Inflammatory macrophage (primary cell): Measurements from ENCODE around the gene KLHL11.
"Not testable (repeated sequence)": the region's sequence is repeated elsewhere in the genome, so short reads cannot be mapped to it uniquely, and the experiment has no call there.

Source experiments
- DNase-seq, 2 donors: peaks; one replicate each; pipeline ENCODE4 v3.0.0-alpha.2; 2020 to 2022

KLHL11 gene

DNA sequence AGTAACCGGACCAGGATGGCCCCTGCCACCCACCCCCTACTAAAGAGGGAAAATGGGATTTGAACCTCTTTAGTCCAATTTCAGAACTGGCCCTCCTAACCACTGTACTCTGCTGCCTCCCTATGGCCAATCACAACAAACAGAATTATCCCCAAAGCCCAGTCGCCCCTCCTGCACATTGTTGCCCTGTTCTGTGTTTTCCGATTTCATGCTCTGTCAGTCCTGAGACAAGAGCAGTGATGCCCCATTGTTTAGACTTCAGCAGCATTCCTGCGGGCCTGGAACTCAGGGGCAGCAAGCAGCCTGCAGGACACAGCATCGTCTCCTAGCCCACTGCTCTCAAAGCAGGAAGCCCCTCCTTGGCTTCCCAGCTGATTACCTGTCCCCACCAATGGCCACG, 20.5 kb upstream of the KLHL11 start:
- DNase-seq, result no peak

DNA sequence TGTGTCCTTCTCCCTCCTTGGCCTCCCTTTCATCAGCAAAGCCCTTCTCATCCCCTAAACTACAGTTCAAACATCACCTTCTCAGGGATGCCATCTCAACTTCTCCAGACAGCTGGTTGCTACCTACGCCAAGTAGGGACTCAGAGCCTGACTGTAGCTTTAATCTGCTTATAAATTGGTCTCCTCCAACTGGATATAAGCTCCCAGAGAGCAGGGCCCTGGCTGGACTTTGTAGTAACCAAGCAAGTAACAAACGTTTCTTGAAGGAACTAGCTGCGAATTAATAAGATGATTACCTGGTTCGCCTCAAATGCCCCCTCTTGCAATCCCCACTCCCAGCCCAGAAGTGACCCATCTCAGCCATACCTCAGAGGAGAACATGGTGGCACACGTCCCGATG, 17.5 kb upstream of the KLHL11 start:
- no peak for DNase-seq

DNA sequence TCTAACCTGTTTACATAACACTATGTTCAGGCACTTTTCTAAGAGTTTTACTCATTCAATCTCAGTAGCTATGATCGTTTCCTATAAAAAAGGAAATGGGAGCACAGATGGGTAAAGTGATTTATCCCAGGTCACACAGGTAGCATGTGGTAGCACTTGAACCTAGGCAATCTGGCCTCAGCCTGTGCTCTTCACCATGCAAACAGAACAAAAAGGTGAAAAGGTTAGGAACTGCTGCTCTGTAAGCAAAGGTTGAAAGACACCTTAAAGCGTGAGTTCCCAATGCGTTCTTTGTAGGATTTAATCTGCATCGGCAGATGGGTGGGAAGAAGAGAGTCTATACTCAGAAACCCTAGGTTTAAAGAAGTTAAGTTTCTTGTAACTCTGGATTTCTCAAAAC, 14.9 kb upstream of the KLHL11 start:
- no peak for DNase-seq

DNA sequence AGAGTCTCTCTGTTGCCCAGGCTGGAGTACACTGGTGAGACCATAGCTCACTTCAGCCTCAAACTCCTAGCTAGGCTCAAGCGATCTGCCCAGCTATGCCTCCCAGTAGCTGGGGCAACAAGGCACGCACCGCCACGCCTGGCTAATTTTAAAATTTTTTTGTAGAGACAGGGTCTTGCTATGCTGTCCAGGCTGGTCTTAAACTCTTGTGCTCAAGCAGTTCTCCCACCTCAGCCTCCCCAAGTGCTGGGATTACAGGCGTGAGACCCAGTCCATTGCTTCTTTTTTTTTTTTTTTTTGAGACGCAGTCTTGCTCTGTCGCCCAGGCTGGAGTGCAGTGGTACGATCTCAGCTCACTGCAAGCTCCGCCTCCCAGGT, 9.1 kb upstream of the KLHL11 start:
- DNase-seq, result not testable (repeated sequence)

DNA sequence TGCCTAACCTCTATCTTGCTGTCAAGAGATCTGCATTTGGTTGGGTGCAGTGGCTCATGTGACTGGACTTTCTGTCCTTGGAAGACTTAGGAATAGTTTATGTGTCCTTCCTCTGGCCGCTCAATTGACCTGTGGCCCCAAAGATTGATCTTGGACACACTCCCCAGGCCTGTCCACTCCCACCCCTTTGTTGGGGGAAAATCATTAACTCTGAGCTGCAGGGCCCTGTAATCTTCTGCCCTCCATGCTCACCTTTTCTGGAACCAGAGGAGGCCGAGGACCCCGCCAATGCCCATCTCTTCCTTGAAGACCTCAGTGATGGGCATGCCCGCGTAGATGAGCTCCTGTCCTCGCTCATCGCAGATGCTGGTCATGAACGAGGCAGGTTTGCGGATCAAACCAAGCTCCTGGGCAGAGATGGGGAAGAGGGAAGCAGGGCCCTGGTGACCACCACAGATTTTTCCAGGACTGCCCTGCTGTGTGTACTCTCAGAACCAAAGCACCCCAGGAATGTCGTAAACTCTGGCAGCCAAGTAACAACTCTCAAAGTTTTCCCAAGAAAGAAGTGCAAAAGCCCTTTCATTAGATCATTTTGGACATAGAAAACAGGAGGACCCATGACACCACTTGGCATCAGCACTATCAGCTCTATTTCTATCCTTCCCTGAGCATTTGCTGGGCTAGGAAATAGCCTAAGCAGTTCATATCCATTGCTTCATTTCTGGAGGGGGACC, 8.5 kb upstream of the KLHL11 start:
- DNase-seq, result no peak

DNA sequence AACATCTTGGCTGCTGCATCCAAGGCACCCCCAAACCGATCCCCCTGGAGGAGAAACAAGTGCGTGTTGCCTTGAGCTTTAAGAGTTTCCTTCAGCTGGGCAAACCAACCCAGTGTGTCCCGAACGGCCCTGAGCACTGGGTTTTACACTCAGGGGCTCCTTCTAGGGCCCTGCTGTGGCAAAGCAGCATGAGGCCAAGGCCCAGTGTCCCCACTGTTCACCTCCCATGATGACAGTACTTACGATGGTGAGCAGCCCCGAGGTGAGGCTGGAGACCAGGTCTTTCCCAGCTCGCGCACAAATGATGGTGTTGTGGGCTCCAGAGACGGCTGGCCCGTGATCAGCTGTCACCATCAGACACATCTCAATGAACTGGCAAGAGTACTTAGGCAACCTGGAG, 6.6 kb upstream of the KLHL11 start:
- DNase-seq, result no peak

DNA sequence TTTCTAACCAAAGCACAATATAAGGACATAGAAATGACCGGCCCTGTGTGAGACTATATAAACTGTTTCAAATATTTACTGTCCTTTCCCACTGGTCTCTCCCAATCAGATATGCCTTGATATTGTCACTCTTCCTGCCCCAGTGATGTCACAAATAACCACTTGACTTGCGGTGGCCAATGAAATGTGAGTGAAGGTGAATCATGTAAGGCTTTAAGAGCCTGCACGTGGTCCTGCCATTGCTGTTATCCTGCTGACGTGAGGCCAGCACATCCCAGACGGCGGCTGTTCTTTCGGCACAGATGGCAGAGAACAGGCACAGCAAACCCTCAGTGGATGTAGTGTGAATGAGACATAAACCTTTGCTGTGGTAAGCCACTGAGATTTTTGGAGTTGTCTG, 5.4 kb upstream of the KLHL11 start:
- DNase-seq, result no peak

DNA sequence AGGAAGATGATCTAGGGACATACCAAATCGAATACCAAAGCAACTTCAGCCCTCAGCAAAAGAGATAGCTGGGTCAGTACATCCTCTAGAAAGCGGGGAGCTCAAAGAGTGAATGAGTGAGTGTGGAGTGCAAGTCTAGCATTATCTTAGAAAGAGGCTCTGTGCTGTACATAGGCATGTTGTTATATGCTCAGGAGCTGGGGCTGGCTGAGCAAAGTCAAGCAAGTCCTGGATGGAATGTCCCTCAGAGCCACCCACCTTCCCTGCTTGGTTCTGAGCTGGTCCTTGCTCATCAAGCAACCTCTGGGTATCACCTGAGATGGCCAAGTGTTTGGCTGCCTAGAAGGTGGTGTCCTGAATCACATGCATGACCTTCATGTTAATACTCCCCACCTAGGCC, 4.9 kb upstream of the KLHL11 start:
- no peak for DNase-seq

DNA sequence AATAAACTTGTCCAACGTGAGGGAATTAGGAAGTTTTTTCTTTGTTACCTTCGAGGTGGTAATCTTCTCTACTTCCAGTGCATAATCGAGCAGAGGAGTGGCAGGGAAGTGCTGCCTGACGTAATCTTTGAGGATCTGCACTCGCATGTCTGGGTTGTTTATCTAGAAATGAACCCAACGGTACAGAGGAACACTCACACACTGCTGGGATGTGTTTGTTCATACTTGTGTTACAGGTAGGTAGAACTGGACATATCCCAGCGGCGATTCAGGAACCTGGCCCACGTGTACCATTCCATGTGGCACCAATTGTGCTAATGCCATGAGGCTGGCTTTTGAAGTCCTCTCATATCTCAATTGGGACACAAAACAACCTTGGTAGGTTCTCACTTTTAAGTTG, 4.2 kb upstream of the KLHL11 start:
- DNase-seq, result no peak

DNA sequence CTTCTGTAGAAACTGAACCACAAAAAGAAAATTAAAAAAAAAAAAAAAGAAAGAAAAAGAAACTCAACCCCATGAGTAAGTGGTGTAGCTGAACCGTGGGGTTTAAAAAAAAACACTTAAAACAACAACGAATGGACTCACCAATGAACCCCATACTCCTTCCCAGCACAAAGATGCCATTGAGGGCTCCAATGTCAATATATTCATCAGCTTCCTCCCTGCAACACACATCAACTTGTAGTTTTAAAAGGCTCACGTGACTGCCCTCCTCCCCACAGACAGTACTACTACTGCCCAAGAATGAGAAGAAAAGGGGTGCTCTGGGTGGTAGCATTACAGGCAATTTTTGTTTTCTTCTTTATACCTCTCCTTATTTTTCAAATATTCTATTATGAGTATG, 3.3 kb upstream of the KLHL11 start:
- no peak for DNase-seq

DNA sequence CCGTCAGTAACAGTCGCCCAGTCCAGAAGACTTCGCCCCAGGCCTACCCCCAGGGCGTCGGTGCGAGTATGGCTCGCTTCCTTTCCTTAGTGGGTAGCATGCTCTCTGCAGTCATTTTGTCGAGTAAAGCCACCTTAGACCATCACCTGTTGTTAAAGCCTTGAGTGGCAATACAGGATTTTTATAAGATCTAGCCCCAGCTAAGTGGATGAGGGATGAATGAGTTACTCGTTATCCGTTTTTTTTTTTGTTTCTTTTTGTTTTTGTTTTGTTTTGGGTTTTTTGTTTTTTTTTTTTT, 322 bp upstream of the KLHL11 start:
- no peak for DNase-seq

DNA sequence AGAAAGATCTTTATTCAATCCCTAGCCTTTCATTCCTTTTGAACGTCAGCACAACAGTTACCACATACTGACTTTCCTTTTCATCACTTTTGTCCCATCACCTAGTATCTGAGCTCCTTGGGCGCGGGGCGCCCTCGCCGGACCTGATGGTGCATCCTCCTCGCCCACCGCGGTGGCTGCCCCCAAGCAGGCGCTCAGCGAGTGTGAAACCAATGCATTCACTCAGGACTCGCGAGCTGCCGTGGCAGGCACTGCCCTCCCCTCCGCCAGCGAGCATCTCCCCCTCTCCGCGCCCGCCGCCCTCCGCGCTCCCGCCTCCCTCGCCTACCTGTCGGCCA, 756 bp downstream of the KLHL11 start:
- no peak for DNase-seq

DNA sequence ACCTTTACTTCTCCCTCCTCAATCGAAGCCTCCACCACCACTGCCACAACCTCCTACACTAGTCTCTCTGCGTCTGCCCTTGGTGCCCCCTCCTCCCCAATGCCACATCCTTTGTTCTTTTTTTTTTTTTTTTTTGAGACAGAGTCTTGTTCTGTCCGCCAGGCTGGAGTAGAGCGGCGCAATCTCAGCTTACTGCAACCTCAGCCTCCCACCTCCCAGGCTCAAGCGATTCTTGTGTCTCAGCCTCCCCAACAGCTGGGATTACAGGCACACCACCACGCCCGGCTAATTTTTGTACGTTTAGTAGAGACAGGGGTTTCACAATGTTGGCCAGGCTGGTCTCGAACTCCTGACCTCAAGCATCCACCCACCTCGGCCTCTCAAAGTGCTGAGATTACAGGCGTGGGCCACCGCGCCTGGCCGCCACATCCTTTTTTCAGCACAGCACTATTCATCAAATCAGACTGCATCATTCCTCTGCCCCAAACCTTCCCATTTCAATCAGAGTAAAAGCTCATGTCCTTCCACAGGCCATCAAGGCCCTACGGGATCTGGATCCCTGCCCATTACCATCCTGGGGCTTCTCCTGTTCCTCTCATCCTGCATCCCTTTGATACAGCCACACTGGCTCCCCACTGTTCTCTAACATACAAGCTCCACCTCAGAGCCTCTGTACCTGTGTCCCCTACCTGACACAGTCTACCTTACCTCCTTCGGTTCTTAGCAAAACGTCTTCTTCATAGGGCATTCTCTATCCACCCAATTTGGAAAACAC, 2.0 kb downstream of the KLHL11 start:
- peak; percentile 49 to 64 for DNase-seq

DNA sequence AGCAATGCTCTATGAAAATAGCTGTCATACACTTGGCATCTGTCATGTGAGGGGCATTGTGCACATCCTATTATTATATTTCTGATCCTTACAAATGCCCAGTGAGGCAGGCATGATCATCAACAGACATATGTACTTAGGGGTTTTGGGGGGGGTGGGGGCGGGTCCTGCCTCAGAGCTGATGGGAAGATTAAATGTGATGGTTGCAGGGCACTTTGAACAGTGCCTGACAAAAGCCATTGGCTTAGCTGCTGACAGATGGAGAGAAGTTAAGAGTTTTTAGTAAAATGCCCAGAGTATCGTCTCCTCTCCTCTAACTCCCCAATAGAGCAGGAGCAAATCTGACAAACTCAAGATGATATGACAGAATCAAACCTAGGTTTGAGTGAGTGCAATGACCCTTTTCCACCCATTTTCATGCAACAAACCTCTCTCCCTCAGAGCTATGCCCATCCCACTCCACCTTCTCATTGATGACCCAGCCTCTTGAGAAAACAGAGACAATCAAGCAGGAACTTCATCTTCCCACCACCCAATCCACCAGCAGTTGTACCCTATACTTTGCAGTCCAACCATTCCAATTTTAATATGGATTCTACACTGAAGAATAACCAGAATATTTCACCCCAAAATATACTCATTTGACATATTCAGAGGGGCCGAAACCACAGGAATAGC, 4.8 kb downstream of the KLHL11 start:
- DNase-seq, result peak in 1 of 2 donors; percentile 2

DNA sequence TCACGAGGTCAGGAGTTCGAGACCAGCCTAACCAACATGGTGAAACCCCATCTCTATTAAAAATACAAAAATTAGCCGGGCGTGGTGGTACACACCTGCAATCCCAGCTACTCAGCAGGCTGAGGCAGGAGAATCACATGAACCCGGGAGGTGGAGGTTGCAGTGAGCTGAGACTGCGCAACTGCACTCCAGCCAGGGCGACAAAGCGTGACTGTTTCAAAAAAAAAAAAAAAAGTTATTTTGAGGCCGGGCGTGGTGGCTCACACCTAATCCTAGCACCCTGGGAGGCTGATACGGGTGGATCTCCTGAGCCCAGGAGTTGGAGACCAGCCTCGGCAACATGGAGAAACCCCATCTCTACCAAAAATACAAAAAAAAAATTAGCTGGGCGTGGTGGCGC, 13.8 kb downstream of the KLHL11 start:
- DNase-seq, result not testable (repeated sequence)

DNA sequence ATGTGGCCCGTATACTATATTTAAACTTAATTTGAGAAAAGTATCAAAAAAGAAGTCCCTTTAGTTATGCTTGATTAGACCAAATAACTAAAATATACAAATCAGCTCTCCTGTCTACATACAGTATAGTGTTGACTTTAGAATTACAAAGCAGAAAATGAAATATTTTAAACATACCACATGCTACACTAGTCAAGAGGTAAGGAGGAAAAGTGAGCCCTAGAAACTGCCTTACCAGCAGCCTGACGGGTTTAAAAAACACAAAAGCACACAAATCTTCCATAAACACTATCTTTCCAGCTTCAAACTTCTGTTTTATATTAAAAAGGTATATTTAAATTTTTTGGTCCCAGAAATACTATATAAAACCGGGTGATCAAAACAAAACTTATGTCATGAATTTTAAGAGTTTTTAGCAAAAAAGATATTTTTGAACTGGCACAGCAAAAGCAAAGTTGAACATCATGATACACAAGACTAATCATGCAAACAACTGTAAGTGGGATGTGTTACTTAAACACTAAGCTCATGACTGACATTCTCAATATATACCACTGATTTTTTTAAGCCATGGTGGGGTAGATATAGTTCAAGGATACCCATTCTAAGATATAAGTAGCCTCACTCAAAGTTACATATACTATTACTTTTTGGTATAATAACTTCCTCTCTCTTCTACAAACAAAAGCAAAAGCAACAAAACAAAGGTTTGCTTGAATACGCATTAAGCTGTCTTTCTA, 15.8 kb downstream of the KLHL11 start:
- no peak for DNase-seq

DNA sequence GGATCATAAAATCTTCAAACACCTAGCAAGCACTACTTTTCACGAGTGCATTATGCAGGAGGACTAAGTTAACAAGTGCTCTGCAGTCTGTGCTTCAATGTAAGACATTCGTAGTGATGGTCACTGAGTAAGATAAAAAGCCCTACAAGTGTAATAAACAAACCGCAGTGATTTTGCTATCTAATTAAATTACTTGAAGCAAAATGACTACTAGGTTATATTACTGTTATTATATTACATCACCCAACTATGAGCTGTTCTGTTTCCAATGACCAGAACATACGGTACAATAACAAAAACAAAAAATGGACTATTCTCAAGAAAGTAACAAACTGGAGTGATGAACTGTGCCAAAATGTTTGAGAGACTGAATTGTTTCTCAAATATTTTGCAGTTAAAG, 16.4 kb downstream of the KLHL11 start:
- DNase-seq, result no peak

DNA sequence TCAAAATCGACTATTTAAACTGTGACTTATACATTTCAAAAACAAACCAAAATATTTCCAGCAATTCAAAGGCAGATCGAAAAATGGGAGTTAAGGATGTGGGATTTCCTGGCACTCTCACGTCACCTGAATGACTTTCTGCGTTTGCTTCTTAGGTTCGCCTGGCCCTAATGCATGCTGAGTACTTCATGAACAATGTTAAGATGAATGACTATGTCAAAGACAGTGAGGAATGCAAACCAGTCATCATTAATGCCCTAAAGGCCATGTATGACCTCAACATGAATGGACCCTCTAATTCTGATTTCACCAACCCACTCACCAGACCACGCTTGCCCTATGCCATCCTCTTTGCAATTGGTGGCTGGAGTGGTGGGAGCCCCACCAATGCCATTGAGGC, 20.3 kb downstream of the KLHL11 start:
- no peak for DNase-seq

DNA sequence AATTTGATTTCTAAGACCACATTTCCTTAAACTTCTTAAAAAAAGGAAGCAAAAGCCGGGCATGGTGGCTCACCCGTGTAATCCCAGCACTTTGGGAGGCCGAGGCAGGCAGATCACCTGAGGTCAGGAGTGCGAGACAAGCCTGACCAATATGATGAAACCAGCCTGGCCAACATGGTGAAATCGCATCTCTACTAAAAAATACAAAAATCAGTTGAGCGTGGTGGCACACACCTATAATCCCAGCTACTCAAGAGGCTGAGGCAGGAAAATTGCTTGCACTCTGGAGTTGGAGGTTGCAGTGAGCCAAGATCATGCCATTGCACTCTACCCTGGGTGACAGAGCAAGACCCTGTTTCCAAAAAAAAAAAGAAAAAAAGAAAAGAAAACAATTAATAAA, 24.4 kb downstream of the KLHL11 start:
- not testable (repeated sequence) for DNase-seq

DNA sequence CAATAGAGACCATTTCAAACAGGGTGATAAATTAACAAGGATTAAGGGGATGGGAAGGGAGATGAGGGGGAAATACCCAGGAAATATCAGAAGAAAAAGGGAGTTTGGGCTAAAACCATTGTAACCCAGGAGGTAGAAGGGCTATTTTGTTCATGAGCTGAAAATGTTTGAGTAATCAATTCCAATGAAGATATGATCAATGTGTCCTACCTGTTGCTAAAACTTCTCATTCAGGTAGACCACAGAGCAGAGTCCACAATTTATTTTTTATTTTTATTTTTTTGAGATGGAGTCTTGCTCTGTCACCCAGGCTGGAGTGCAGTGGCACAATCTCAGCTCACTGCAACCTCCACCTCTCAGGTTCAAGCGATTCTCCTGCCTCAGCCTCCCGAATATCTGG, 25.8 kb downstream of the KLHL11 start:
- DNase-seq, result not testable (repeated sequence)

DNA sequence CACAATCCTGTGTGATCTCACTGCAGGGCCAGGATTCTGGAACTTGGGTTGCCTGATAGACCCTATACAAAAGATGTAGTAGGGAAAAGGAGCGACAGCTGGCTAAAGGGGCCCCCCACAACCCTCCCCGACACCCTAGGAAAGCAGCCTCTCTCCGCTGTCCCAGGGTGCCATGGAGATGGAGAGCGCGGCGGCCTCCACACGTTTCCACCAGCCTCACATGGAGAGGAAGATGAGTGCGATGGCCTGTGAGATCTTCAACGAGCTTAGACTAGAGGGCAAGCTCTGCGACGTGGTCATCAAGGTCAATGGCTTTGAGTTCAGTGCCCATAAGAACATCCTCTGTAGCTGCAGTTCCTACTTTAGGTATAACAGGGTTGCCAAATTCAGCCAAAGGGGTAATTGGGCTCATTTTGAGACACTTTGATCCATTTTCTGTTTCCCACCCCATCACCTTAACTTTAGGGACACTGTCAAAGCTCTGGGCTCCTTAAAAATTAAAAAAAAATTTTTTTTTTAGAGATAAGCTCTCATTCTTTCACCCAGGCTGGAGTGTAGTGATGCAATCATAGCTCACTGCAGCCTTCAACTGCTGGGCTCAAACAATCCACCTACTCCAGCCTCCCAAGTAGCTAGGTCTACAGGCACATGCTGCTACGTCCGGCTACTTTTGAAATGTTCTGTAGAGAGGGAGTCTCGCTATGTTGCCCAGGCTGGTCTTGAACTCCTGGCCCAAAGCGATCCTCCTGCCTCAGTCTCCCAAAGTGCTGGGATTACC, 27.3 kb downstream of the KLHL11 start, which contains the start of gene KLHL10:
Gene KLHL10 (plus strand): TSS at position 65 of the 778 bp plus-strand sequence. CDS start 108 bp downstream, at position 173.
- DNase-seq, result no peak

DNA sequence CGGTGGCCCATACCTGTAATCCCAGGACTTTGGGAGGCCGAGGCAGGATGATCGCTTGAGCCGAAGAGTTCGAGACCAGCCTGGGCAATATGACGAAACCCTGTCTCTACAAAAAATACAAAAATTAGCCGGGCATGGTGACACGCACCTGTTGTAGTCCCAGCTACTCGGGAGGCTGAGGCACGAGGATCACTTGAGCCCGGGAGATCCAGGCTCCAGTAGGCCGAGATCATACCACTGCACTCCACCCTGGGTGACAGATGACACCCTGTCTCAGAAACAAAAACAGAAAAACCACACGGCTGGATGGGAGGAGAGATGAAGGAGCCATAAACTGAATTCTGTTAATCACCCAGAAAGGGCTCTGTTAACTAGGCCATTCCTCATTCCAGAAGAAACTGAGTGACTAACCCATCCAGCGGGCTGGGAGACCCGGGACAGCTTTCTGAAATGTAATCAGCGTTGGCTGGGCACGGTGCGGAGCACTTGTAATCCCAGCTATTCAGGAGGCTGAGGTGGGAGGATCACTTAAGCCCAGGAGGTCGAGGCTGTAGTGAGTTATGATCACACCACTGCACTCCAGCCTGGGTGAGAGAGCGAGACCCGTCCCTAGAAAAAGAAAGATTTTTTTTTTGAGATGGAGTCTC, 28.6 kb downstream of the KLHL11 start:
- DNase-seq, result no peak
